GM19035 (cell line): ENCODE measurements around the gene UBASH3A.
A peak's percentile ranks its signal among the peaks of the same experiment; 100 is the strongest.

Experiments
- ATAC-seq: cut with Tn5 transposase; IDR thresholded peaks from one replicate; pipeline ENCODE4 v1.9.1; 2021; ENCODE audit not compliant: unreplicated experiment

Gene UBASH3A

GRCh38 chr21:42486072-42486471 is 82.4 kb downstream of the UBASH3A start:
- ATAC-seq, result no peak

GRCh38 chr21:42486531-42486930 is 82.8 kb downstream of the UBASH3A start:
- no peak for ATAC-seq

- no peak for ATAC-seq
Observed at GRCh38 chr21:42489006-42489563, 85.4 kb downstream of the UBASH3A start.

GRCh38 chr21:42489991-42490390 is 86.3 kb downstream of the UBASH3A start:
- no peak for ATAC-seq

GRCh38 chr21:42490720-42491119 is 87.0 kb downstream of the UBASH3A start:
- ATAC-seq, result no peak

GRCh38 chr21:42491328-42491727 is 87.6 kb downstream of the UBASH3A start:
- no peak for ATAC-seq

GRCh38 chr21:42492201-42492600 is 88.5 kb downstream of the UBASH3A start:
- no peak for ATAC-seq

GRCh38 chr21:42493109-42494060 is 89.7 kb downstream of the UBASH3A start:
- ATAC-seq, result no peak

GRCh38 chr21:42495027-42495426 is 91.3 kb downstream of the UBASH3A start:
- no peak for ATAC-seq

- ATAC-seq, result no peak
Observed at GRCh38 chr21:42495765-42496119, 92.0 kb downstream of the UBASH3A start.

- peak; percentile 98 for ATAC-seq
Observed at GRCh38 chr21:42496120-42496838, 92.6 kb downstream of the UBASH3A start, which contains the start of gene RSPH1. Gene RSPH1, minus strand, starts transcription at chr21:42496224. Its CDS starts 38 bp downstream, at chr21:42496186.

GRCh38 chr21:42496839-42497202 is 93.1 kb downstream of the UBASH3A start:
- no peak for ATAC-seq
